ENCODE data around the gene MAPKAP1.

- TF ChIP-seq, protein P1, sequence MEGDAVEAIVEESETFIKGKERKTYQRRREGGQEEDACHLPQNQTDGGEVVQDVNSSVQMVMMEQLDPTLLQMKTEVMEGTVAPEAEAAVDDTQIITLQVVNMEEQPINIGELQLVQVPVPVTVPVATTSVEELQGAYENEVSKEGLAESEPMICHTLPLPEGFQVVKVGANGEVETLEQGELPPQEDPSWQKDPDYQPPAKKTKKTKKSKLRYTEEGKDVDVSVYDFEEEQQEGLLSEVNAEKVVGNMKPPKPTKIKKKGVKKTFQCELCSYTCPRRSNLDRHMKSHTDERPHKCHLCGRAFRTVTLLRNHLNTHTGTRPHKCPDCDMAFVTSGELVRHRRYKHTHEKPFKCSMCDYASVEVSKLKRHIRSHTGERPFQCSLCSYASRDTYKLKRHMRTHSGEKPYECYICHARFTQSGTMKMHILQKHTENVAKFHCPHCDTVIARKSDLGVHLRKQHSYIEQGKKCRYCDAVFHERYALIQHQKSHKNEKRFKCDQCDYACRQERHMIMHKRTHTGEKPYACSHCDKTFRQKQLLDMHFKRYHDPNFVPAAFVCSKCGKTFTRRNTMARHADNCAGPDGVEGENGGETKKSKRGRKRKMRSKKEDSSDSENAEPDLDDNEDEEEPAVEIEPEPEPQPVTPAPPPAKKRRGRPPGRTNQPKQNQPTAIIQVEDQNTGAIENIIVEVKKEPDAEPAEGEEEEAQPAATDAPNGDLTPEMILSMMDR (IDR thresholded peaks at IDR 0.05) = no peak
- TF ChIP-seq POLR2A (IDR thresholded peaks at IDR 0.05) = no peak
Measured at GRCh38 chr9:125467116-125467740, 239.8 kb downstream of the MAPKAP1 start.
